ENCODE results near the gene TMEM115.

The TMEM115 gene

GRCh38 chr3:50375258-50375931 lies 16.1 kb upstream of the TMEM115 start:
- DNase-seq: no peak

DNA sequence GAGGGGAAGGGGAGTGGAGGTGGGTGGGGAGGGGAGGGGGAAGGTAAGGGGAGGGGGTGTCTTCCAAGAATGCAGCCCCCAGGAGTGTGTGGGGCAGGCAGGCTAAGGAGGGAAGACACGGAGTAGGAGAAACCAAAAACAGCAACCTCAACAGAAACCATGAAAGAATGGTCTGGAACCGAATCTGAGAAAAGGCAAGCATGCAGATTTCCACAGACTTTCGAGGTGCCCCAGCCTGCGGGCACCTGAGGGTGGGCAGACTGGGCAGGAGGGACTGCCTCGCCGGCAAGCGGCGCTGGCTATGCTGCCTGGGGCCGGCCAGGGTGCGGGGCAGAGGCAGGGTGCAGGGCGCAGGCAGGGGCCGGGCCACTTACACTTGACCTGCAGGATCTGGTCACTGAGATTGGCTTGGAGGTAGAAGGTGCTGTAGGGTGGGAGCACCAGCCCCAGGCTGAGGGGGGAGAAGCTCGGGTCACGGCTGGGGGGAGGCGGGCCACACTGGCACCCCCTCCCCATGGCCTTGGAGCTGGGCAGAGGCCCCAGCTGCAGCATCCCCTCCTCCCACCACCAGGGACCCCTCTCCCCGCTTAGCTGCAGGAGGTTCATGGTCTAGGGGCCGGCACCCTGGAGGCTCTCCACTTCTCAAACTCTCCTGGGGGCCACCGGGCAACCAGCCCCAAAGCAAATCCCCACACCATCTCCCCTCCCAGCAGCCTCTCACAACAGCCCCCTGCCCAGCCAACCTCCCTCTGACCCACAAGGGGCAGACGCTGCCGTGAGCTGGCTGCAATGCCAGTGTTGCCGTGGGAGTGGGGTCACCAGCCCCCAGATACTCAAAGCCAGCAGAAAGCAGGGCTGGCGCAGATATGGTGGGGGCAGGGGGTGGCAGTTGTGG lies 15.3 kb upstream of the TMEM115 start:
- no peak for DNase-seq

DNA sequence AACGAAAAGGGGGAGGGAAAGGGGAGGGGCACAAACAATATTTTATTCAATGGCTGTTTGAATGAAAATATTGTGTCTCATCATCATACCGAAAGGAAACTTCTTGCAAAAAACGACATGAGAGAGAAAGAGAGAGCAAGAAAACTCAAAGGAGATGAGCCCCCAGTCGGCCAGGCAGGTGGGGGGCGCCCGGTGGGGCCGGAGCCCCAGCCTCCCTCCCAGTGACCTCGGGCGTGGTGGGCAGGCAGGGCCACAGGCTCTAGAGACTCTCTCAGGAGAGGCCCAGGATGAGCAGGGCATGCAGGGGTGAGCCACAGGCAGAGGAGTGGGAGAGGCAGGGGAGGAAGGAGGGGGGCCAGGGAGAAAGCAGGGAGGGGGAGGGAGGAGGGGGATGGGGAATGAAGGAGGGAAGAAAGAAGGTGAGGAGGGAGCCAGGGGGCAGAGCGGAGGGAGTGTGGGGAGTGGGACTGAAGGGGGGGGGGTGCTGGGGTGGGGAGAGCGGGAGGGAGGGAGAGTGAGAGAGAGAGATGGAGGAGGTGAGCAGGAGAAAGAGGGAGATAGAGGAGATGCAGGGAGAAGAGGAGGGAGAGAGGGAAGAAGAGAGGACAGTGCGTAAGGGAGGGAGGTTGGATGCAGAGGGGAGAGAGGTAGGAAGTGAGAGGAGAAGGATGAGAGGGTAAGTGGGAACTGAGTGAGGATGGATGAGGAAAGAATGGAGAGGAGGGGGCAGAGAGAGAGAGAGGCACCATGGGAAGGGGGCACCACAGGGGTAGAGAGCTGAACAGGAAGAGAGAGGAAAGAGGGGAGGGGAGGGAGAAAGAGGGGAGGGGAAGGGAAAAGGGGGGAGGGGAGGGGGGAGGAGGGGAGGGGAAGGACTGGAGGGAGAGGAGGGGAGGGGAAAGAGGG lies 14.1 kb upstream of the TMEM115 start:
- no peak for DNase-seq

GRCh38 chr3:50372349-50372748 lies 13.0 kb upstream of the TMEM115 start:
- DNase-seq: peak; percentile 29

DNA sequence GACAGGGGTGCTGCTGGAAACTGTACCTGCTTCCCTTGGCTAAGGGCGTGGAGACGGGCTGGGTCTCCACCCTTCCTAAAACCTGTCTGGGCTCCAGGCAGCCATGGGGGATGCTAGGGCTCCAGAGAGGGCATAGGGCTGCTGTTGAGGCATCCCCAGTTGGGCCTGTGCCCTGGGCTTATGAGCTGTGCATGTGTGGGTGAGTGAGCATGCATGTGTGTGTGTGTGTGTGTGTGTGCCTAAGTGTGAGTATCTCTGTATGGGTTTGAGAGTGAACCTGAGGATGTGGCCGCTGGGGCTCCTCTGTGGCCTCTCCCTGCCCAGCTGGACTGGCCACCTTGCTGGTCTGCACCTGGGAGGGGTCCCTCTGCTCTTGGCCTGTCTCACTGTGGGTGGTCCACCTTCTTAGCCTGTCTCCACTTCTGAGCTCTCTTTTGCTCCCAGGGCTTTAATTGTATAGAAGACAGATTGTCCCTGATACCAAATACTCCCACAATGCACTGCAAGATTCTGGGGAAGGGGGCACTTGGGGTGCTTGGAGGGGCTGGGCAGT lies 11.9 kb upstream of the TMEM115 start:
- no peak for DNase-seq

DNA sequence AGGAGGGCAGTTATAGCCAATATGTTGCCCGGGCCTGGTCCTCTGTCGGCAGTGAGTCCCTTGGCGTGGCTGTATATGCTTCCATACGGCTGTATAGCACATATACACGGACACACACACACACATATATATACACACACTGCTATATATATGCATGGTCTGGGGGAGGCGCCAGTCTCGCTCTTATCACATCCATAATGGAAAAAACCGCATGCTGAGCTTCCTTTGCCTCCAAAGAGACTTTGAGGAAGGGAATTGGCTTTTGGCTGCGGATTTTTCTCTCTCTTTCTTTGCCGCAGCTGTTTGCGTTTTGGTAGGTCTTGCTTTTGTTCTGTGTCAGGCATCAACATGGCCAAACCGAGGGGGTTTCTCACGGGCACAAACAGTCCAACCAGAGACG lies 11.3 kb upstream of the TMEM115 start:
- DNase-seq: no peak

GRCh38 chr3:50369012-50369670 lies 9.8 kb upstream of the TMEM115 start:
- no peak for DNase-seq

GRCh38 chr3:50365842-50366220 lies 6.5 kb upstream of the TMEM115 start:
- no peak for DNase-seq

GRCh38 chr3:50365080-50365841 lies 5.9 kb upstream of the TMEM115 start:
- DNase-seq: no peak

- no peak for DNase-seq
These were observed 5.3 kb upstream of the TMEM115 start for GRCh38 chr3:50364573-50365079.

GRCh38 chr3:50359760-50360110 lies 414 bp upstream of the TMEM115 start:
- no peak for DNase-seq

DNA sequence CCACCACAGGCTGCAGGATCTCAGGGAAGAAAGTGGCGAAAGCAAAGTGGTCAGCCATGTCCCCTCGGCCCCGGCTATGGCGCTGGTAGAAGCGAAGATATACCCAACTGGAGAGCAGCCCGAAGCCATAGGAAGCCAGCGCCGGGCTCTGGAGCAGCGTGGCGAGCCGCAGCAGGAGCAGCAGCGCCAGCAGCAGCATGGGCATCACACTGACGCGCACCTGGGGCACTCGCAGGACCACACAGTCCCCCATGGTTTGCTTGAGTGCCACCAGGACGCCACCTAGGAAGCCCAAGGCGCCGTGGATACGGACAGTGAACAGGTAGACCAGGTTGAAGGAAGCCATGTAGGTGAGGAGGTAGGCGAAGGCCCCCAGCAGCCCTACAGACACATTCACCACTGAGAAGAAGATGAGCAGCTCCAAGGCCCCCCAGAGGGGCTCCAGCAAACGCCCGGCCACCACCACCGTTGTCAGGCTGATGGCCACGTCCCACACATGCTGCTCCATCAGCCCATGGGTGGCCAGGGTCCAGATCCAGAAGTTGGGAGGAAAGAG lies 888 bp downstream of the TMEM115 start:
- DNase-seq: no peak

- DNase-seq: no peak
These were observed 1.8 kb downstream of the TMEM115 start for GRCh38 chr3:50357481-50357880.

DNA sequence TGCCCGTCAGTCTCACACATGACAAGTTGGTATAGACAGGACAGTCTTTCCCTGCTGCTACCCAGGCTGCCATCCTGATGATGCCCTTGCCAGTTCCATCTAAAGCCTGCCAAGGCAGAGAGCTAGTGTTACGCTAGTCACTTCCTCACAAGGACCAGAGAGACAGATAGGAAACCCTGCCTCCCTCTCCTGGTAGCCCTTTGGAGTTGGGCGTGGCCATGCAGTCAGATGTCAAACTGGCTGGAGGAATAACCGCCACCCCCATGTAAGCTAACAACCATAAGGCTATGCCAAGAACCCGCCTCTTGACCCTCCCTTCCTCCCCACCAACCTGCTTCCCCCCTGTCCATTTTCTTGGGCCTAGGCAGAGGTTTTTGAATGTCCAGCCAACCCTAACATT lies 2.8 kb downstream of the TMEM115 start:
- no peak for DNase-seq

DNA sequence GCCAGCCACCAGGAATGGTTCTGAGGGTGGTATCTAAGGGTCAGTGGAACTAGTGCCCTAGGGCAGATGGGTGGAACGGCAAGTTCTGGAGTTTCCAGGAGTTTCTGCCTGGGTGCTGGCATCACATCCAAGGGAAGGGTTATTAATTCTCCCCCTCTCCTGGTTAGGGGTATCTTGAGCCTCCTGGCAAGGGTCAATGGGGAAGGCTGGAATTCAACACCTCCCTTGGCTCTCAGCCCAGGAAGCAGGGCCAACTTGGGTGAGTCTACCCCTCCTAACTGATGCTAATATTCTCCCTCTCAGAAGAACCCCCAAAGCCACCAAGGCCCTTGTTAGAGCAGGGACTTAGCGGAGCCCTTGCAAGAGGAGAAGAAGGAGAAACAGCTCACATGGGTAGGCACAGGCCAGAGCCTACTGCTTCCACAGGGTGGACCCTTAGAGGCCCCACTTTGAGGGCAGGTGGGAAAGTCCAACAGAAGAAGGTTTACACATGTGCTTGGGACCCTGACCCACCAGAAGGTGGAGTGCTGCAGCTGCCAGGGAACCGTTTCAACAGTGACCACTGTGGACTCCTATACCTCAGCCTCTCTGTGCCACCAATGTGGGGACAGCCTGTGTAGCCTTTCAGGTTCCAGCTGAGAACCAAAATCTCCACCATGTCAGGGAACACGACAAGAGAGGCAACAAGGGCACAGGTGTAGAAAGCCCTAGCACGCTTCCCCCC lies 3.3 kb downstream of the TMEM115 start:
- no peak for DNase-seq

- DNase-seq: no peak
These were observed 4.5 kb downstream of the TMEM115 start for GRCh38 chr3:50354850-50355249.

- no peak for DNase-seq
These were observed 5.0 kb downstream of the TMEM115 start for GRCh38 chr3:50354186-50354764.

DNA sequence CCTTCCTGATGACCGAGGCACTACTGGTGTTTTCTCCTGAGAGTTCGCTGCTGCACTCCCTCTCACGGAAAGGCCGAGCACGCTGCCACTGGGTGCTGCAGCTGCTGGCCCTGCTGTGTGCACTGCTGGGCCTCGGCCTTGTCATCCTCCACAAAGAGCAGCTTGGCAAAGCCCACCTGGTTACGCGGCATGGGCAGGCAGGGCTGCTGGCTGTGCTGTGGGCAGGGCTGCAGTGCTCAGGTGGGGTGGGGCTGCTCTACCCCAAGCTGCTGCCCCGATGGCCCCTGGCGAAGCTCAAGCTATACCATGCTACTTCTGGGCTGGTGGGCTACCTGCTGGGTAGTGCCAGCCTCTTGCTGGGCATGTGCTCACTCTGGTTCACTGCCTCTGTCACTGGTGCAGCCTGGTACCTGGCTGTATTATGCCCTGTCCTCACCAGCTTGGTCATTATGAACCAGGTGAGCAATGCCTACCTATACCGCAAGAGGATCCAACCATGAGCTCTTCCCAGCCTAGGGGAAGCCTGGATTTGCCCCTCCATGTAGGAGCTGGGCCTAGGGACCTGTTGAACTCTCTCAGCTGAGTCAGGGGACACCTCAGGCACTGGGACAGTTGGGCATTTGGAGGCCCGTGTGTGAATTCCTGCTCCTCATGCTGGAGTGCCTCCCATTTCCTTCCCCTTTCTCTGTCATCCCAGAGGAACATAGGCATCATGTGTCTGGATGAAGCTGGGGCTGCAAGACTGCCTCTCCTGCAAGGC lies 5.9 kb downstream of the TMEM115 start:
- DNase-seq: no peak

- no peak for DNase-seq
These were observed 6.5 kb downstream of the TMEM115 start for GRCh38 chr3:50352781-50353180.
